GM23248 (cell line): ENCODE measurements around the gene CDKN2AIP. TPM values are rescaled to one million over a fixed set of nuclear protein-coding genes. Genes with fewer than 3 reads are reported as not detected.

ENCODE experiments used
- DNase-seq: peaks from one replicate; pipeline ENCODE4 v3.0.0-alpha.2; 2015
- H2AFZ ChIP-seq: fragments of 200-600 bp; sonication (generic); 2 replicates; pipeline ENCODE4 v1.6.1; 2016; ENCODE audit warnings: antibody characterized with exemption
- H3F3A ChIP-seq: fragments of 200-600 bp; sonication (generic); 2 replicates; pipeline ENCODE4 v1.6.1; 2016; ENCODE audit warnings: mild to moderate bottlenecking, antibody characterized with exemption, mixed run types; ENCODE audit not compliant: insufficient read depth
- H3K27ac ChIP-seq: fragments of 200-600 bp; sonication (generic); 2 replicates; pipeline ENCODE4 v1.5.1; 2016; ENCODE audit warnings: mild to moderate bottlenecking
- H3K27me3 ChIP-seq: fragments of 200-600 bp; sonication (generic); replicated peaks from 2 replicates; pipeline ENCODE4 v1.6.1; 2016; ENCODE audit warnings: mild to moderate bottlenecking; ENCODE audit not compliant: insufficient read depth
- H3K36me3 ChIP-seq: fragments of 200-600 bp; sonication (generic); 2 replicates; pipeline ENCODE4 v1.6.1; 2016; ENCODE audit warnings: low read depth, mild to moderate bottlenecking
- H3K4me1 ChIP-seq: fragments of 200-600 bp; sonication (generic); 2 replicates; pipeline ENCODE4 v1.6.1; 2016; ENCODE audit warnings: mild to moderate bottlenecking; ENCODE audit not compliant: insufficient read depth
- H3K4me2 ChIP-seq: fragments of 200-600 bp; sonication (generic); one replicate; pipeline ENCODE4 v1.6.1; 2016; ENCODE audit warnings: mild to moderate bottlenecking; ENCODE audit not compliant: unreplicated experiment
- H3K4me3 ChIP-seq: fragments of 200-600 bp; sonication (generic); 2 replicates; pipeline ENCODE4 v1.5.1; 2016; ENCODE audit warnings: mild to moderate bottlenecking
- H3K79me2 ChIP-seq: fragments of 200-600 bp; sonication (generic); 2 replicates; pipeline ENCODE4 v1.6.1; 2016; ENCODE audit warnings: mild to moderate bottlenecking; ENCODE audit not compliant: insufficient read depth
- H3K9ac ChIP-seq: fragments of 200-600 bp; sonication (generic); 2 replicates; pipeline ENCODE4 v1.6.1; 2016; ENCODE audit warnings: mild to moderate bottlenecking
- H3K9me2 ChIP-seq: fragments of 200-600 bp; sonication (generic); 2 replicates; pipeline ENCODE4 v1.6.1; 2016; ENCODE audit warnings: mixed run types, mild to moderate bottlenecking, moderate library complexity; ENCODE audit not compliant: insufficient read depth
- H3K9me3 ChIP-seq: fragments of 200-600 bp; sonication (generic); one replicate; pipeline ENCODE4 v1.6.1; 2017; ENCODE audit warnings: low read depth
- H4K20me1 ChIP-seq: fragments of 200-600 bp; sonication (generic); 2 replicates; pipeline ENCODE4 v1.6.0; 2016; ENCODE audit not compliant: insufficient read depth
- EZH2 ChIP-seq: fragments of 200-600 bp; sonication (generic); IDR thresholded peaks from 2 replicates; pipeline ENCODE4 v1.6.1; 2018; ENCODE audit warnings: antibody characterized with exemption, mild to moderate bottlenecking; ENCODE audit not compliant: insufficient read depth, poor library complexity, severe bottlenecking
- EZH2phosphoT487 ChIP-seq: fragments of 200-600 bp; sonication (generic); IDR thresholded peaks from 2 replicates; pipeline ENCODE4 v1.6.1; 2018; ENCODE audit warnings: antibody characterized with exemption, moderate library complexity, mild to moderate bottlenecking, low read depth; ENCODE audit not compliant: insufficient read depth
- WGBS, 2 experiments: methylation state at CpG; one replicate each; pipeline ENCODE4 v1.1.6; 2015 to 2017; ENCODE audit warnings: low lambda C conversion rate in 2 of 2, low coverage in 1 of 2; ENCODE audit errors: missing lambda C conversion rate in 2 of 2; 5-methylcytosine and 5-hydroxymethylcytosine counted together
- in situ Hi-C: fragments of 300-500 bp; cut with MboI; formaldehyde crosslinking; loops from 2 replicates; pipeline ENCODE4 v1.15.0; 2020
- polyA plus RNA-seq: library from polyadenylated mRNA; unstranded; fragments of >200 nt; fragmentation: Nextera tagmentation; extraction: Ambion mirVana; gene quantifications from 2 replicates; pipeline ENCODE4 v1.2.1, GENCODE V29; 2016
- total RNA-seq: library from RNA; depleted of rRNA; stranded (reverse); fragments of >200 nt; shearing (Covaris generic); gene quantifications from 2 replicates; pipeline ENCODE4 v1.2.3, GENCODE V29; 2014; rRNA removed

The CDKN2AIP gene
- total RNA-seq (18.7 and 20.4 TPM in 2 replicates), polyA plus RNA-seq (14.6 and 16.7 TPM in 2 replicates)

GRCh38 chr4:183444214-183445096 is at the start of gene CDKN2AIP:
Gene CDKN2AIP (plus strand): TSS chr4:183444636. CDS start chr4:183444798, 162 bp downstream.
- peak within 1 kb of the TSS; percentile 100 for H3K4me2 ChIP-seq
- TF ChIP-seq EZH2phosphoT487 (no peak), EZH2 (no peak)
- H4K20me1 ChIP-seq = peaks cover 6% of the 10 kb centered on the region; the same call in 1 of the 2 replicates
- H3K9me3 ChIP-seq = no peaks in the 10 kb centered on the region
- H3K9me2 ChIP-seq = no peaks in the 10 kb centered on the region
- in situ Hi-C loops = no loop called here
- H3K27me3 ChIP-seq = no peaks in the 10 kb centered on the region
- WGBS, 2 experiments = 1 to 2% methylated on average over 90 to 98 of the region's 109 CpGs
- peak within 1 kb of the TSS; percentile 97 for H3K4me3 ChIP-seq
- peak within 1 kb of the TSS; percentile 91 for H3K27ac ChIP-seq
- peaks cover 37% of the 10 kb centered on the region for H3K36me3 ChIP-seq
- H3F3A ChIP-seq = peaks cover 40% of the 10 kb centered on the region
- H3K79me2 ChIP-seq = peaks cover 55% of the 10 kb centered on the region
- peak within 1 kb of the TSS; percentile 93 for H3K9ac ChIP-seq
- H2AFZ ChIP-seq = peak within 1 kb of the TSS; percentile 79
- peak; percentile 97 for DNase-seq
- peaks cover 38% of the 10 kb centered on the region for H3K4me1 ChIP-seq

- H3K36me3 ChIP-seq = no peaks in the 10 kb centered on the region
- no peak overlapping the region for H2AFZ ChIP-seq
- no peaks in the 10 kb centered on the region for H3K9me3 ChIP-seq
- no peaks in the 10 kb centered on the region for H3K79me2 ChIP-seq
- 78 to 85% methylated on average over 5 of the region's 5 CpGs for WGBS, 2 experiments
- peaks cover 3% of the 10 kb centered on the region; the same call in 1 of the 2 replicates for H3K4me1 ChIP-seq
- H3K4me3 ChIP-seq = no peak overlapping the region
- H4K20me1 ChIP-seq = no peaks in the 10 kb centered on the region
- TF ChIP-seq EZH2 = no peak
- no peak for TF ChIP-seq EZH2phosphoT487
- in situ Hi-C loops = loop anchor here (25.0 kb wide), 1 partner anchor 458 kb away; no protein-coding TSS in a partner anchor
- no peaks in the 10 kb centered on the region for H3K9me2 ChIP-seq
- DNase-seq = no peak
- no peaks in the 10 kb centered on the region for H3K27me3 ChIP-seq
- H3K27ac ChIP-seq = no peak overlapping the region
- H3K4me2 ChIP-seq = no peak overlapping the region
- 0 out of 2 replicates have a peak, but pooled peaks cover 3% of the 10 kb centered on the region for H3F3A ChIP-seq
- no peak overlapping the region for H3K9ac ChIP-seq
Measured at GRCh38 chr4:183395395-183395794, 49.0 kb upstream of the CDKN2AIP start.

GRCh38 chr4:183396227-183396637 is 48.2 kb upstream of the CDKN2AIP start:
- Histone ChIP-seq H3K9me3 (no peaks in the 10 kb centered on the region), H3K4me3 (no peak overlapping the region), H3K36me3 (no peaks in the 10 kb centered on the region), H2AFZ (no peak overlapping the region), H3K27ac (no peak overlapping the region), H4K20me1 (no peaks in the 10 kb centered on the region), H3K4me2 (no peak overlapping the region), H3K4me1 (peaks cover 3% of the 10 kb centered on the region; the same call in 1 of the 2 replicates), H3K9ac (no peak overlapping the region), H3K9me2 (no peaks in the 10 kb centered on the region), H3K79me2 (no peaks in the 10 kb centered on the region), H3F3A (0 out of 2 replicates have a peak, but pooled peaks cover 3% of the 10 kb centered on the region), H3K27me3 (no peaks in the 10 kb centered on the region)
- in situ Hi-C loops = loop anchor here (25.0 kb wide), 1 partner anchor 459 kb away; no protein-coding TSS in a partner anchor
- TF ChIP-seq EZH2 = no peak
- peak; percentile 22 for DNase-seq

- no peaks in the 10 kb centered on the region for H3K27me3 ChIP-seq
- H3K79me2 ChIP-seq = no peaks in the 10 kb centered on the region
- peak overlapping the region; percentile 77 for H3K4me3 ChIP-seq
- peak overlapping the region; percentile 85 for H3K9ac ChIP-seq
- no peaks in the 10 kb centered on the region for H4K20me1 ChIP-seq
- no peak for DNase-seq
- peak overlapping the region; percentile 99 for H3K4me2 ChIP-seq
- peaks cover 10% of the 10 kb centered on the region for H3K4me1 ChIP-seq
- H3F3A ChIP-seq = 0 out of 2 replicates have a peak, but pooled peaks cover 3% of the 10 kb centered on the region
- TF ChIP-seq EZH2 = no peak
- TF ChIP-seq EZH2phosphoT487 = no peak
- no peak overlapping the region for H3K27ac ChIP-seq
- 92 to 96% methylated on average over 13 to 14 of the region's 14 CpGs for WGBS, 2 experiments
- H3K9me2 ChIP-seq = no peaks in the 10 kb centered on the region
- in situ Hi-C loops = loop anchor here (25.0 kb wide), 1 partner anchor 461 kb away; no protein-coding TSS in a partner anchor
- H2AFZ ChIP-seq = peak overlapping the region; percentile 100
- H3K9me3 ChIP-seq = no peaks in the 10 kb centered on the region
- H3K36me3 ChIP-seq = no peaks in the 10 kb centered on the region
Measured at GRCh38 chr4:183397741-183398297, 46.6 kb upstream of the CDKN2AIP start.
